ENCODE results near the gene SMYD3. TPM values are rescaled to one million over a fixed set of nuclear protein-coding genes. Genes with fewer than 3 reads are reported as not detected.
A peak's percentile ranks its signal among the peaks of the same experiment; 100 is the strongest.

SMYD3 gene
- total and polyA plus RNA-seq, 11 donors: 6.3 to 12.1 (median 9.5) TPM

- no peaks in the 10 kb centered on the region for H3K9me3 ChIP-seq
- H3K4me3 ChIP-seq: no peak overlapping the region
- 60 to 80% (median 78%) methylated on average over 4 of the region's 4 CpGs for WGBS, 4 donors
- no peak for TF ChIP-seq POLR2A (IDR thresholded peaks at IDR 0.05)
- no peak for TF ChIP-seq CTCF (IDR thresholded peaks at IDR 0.05)
- H3K27me3 ChIP-seq: no peaks in the 10 kb centered on the region
- no peak overlapping the region for H3K27ac ChIP-seq
- DNase-seq: no peak
- intact Hi-C loops (cut with DNase I): no loop called here
- no peak for ATAC-seq
- no peaks in the 10 kb centered on the region for H3K36me3 ChIP-seq
- H3K4me1 ChIP-seq: no peaks in the 10 kb centered on the region
These were observed 399.4 kb downstream of the SMYD3 start for GRCh38 chr1:246107516-246108277.

GRCh38 chr1:246106342-246106763 lies 400.7 kb downstream of the SMYD3 start:
- Histone ChIP-seq H3K4me3 (no peak overlapping the region), H3K36me3 (no peaks in the 10 kb centered on the region), H3K4me1 (no peaks in the 10 kb centered on the region), H3K27me3 (no peaks in the 10 kb centered on the region), H3K27ac (no peak overlapping the region), H3K9me3 (no peaks in the 10 kb centered on the region)
- 85 to 91% (median 87%) methylated on average over 5 of the region's 5 CpGs for WGBS, 4 donors
- intact Hi-C loops (cut with DNase I): no loop called here
- DNase-seq (no peak), ATAC-seq (no peak)
- no peak for TF ChIP-seq POLR2A (IDR thresholded peaks at IDR 0.05)
- TF ChIP-seq CTCF (IDR thresholded peaks at IDR 0.05): no peak

GRCh38 chr1:246104927-246105326 lies 402.2 kb downstream of the SMYD3 start:
- no peak for DNase-seq
- no peaks in the 10 kb centered on the region for H3K9me3 ChIP-seq
- 87 to 90% (median 88%) methylated on average over 5 of the region's 5 CpGs for WGBS, 4 donors

GRCh38 chr1:246099570-246099969 lies 407.5 kb downstream of the SMYD3 start:
- peak overlapping the region in 1 of 12 donors; percentile 23 for H3K27ac ChIP-seq

More at GRCh38 chr1:246104927-246105326, 402.2 kb downstream of the SMYD3 start:
- Histone ChIP-seq H3K27ac (no peak overlapping the region), H3K4me1 (peaks cover 0 to under 1% (median 0%) of the 10 kb centered on the region in 12 donors), H3K27me3 (no peaks in the 10 kb centered on the region), H3K4me3 (no peak overlapping the region), H3K36me3 (no peaks in the 10 kb centered on the region)
- no peak for TF ChIP-seq CTCF (IDR thresholded peaks at IDR 0.05)
- TF ChIP-seq POLR2A (IDR thresholded peaks at IDR 0.05): no peak
- ATAC-seq: no peak
- intact Hi-C loops (cut with DNase I): no loop called here

More at GRCh38 chr1:246099570-246099969, 407.5 kb downstream of the SMYD3 start:
- ATAC-seq (no peak), DNase-seq (no peak)
- H3K9me3 ChIP-seq: no peaks in the 10 kb centered on the region
- H3K4me3 ChIP-seq: no peak overlapping the region
- H3K36me3 ChIP-seq: no peaks in the 10 kb centered on the region
- intact Hi-C loops (cut with DNase I): no loop called here
- TF ChIP-seq CTCF (IDR thresholded peaks at IDR 0.05) (no peak), POLR2A (IDR thresholded peaks at IDR 0.05) (no peak)
- H3K27me3 ChIP-seq: no peaks in the 10 kb centered on the region
- WGBS, 4 donors: 56 to 66% (median 64%) methylated on average over 3 of the region's 3 CpGs
- peaks cover 0 to 8% (median 0%) of the 10 kb centered on the region in 12 donors for H3K4me1 ChIP-seq

Measured in heart left ventricle (tissue), 16 donors.